ENCODE measurements around the gene ZNF766. TPM values are rescaled to one million over a fixed set of nuclear protein-coding genes. Genes with fewer than 3 reads are reported as not detected.

Gene ZNF766
- total RNA-seq, 1 experiment from 2014 or later, result 17.9 TPM

DNA sequence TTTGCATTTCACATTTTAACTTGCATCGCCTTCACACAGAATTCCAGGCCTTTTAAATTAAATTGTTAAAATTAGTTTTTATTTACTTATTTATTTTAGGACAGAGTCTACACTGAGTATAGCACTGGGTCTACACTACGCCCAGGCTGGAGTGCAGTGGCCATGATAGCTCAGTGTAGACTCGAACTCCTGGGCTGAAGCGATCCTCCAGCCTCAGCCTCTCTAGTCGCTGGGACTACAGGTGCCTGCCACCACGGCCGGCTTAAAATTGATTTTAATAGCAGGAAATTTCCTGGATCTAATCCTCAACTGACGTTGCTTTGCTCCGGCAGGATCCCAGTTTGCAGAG, 66.4 kb downstream of the ZNF766 start:
- no peak overlapping the region for H3K4me2 ChIP-seq (ENCODE audit: low read length)
- no peaks in the 10 kb centered on the region for H4K20me1 ChIP-seq (ENCODE audit: insufficient read depth)
- TF ChIP-seq SIN3A (IDR thresholded peaks at IDR 0.05; ENCODE audit: low read depth) (no peak), SRF (IDR thresholded peaks at IDR 0.05; ENCODE audit: low read depth) (no peak), TCF7L2 (IDR thresholded peaks at IDR 0.05; ENCODE audit: borderline replicate concordance, extremely low read depth, insufficient read depth, insufficient read length) (no peak), EZH2 (IDR thresholded peaks at IDR 0.05) (no peak), CBX3 (IDR thresholded peaks at IDR 0.05; ENCODE audit: low read depth) (no peak), ZFX (IDR thresholded peaks at IDR 0.05) (no peak), ZNF274 (IDR thresholded peaks at IDR 0.05; ENCODE audit: low read depth, low read length) (no peak), FOSL1 (IDR thresholded peaks at IDR 0.05; ENCODE audit: low read depth) (no peak), POLR2A (IDR thresholded peaks at IDR 0.05; ENCODE audit: borderline replicate concordance, extremely low read depth, insufficient read depth, insufficient read length) (no peak), SP1 (IDR thresholded peaks at IDR 0.05; ENCODE audit: low read depth) (no peak)
- TF ChIP-seq, protein P1, sequence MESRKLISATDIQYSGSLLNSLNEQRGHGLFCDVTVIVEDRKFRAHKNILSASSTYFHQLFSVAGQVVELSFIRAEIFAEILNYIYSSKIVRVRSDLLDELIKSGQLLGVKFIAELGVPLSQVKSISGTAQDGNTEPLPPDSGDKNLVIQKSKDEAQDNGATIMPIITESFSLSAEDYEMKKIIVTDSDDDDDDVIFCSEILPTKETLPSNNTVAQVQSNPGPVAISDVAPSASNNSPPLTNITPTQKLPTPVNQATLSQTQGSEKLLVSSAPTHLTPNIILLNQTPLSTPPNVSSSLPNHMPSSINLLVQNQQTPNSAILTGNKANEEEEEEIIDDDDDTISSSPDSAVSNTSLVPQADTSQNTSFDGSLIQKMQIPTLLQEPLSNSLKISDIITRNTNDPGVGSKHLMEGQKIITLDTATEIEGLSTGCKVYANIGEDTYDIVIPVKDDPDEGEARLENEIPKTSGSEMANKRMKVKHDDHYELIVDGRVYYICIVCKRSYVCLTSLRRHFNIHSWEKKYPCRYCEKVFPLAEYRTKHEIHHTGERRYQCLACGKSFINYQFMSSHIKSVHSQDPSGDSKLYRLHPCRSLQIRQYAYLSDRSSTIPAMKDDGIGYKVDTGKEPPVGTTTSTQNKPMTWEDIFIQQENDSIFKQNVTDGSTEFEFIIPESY (IDR thresholded peaks at IDR 0.05; ENCODE audit: extremely low read depth, insufficient replicate concordance, low read length), result no peak
- TF ChIP-seq, protein P2, sequence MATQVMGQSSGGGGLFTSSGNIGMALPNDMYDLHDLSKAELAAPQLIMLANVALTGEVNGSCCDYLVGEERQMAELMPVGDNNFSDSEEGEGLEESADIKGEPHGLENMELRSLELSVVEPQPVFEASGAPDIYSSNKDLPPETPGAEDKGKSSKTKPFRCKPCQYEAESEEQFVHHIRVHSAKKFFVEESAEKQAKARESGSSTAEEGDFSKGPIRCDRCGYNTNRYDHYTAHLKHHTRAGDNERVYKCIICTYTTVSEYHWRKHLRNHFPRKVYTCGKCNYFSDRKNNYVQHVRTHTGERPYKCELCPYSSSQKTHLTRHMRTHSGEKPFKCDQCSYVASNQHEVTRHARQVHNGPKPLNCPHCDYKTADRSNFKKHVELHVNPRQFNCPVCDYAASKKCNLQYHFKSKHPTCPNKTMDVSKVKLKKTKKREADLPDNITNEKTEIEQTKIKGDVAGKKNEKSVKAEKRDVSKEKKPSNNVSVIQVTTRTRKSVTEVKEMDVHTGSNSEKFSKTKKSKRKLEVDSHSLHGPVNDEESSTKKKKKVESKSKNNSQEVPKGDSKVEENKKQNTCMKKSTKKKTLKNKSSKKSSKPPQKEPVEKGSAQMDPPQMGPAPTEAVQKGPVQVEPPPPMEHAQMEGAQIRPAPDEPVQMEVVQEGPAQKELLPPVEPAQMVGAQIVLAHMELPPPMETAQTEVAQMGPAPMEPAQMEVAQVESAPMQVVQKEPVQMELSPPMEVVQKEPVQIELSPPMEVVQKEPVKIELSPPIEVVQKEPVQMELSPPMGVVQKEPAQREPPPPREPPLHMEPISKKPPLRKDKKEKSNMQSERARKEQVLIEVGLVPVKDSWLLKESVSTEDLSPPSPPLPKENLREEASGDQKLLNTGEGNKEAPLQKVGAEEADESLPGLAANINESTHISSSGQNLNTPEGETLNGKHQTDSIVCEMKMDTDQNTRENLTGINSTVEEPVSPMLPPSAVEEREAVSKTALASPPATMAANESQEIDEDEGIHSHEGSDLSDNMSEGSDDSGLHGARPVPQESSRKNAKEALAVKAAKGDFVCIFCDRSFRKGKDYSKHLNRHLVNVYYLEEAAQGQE (IDR thresholded peaks at IDR 0.05; ENCODE audit: low read depth), result no peak
- TF ChIP-seq, protein P3, sequence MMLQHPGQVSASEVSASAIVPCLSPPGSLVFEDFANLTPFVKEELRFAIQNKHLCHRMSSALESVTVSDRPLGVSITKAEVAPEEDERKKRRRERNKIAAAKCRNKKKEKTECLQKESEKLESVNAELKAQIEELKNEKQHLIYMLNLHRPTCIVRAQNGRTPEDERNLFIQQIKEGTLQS (IDR thresholded peaks at IDR 0.05), result no peak
- no peak overlapping the region for H2AFZ ChIP-seq (ENCODE audit: low read depth, low read length, poor library complexity, severe bottlenecking)
- ChIA-PET CTCF (no interaction called here), RAD21 (ENCODE audit: low non-redundant PET in 1 of 2, low total read pairs in 2 of 2, uncharacterized antibody in 2 of 2, unreplicated experiment in 2 of 2) (no interaction called here), POLR2A (no interaction called here)
- H3K4me1 ChIP-seq (ENCODE audit: control insufficient read depth in 1 of 2, insufficient read depth in 2 of 2, low read length in 2 of 2), result no peaks in the 10 kb centered on the region
- DNase-seq (ENCODE audit: low read depth, low spot score) (no peak), ATAC-seq (no peak)
- BruUV-seq (replicated peaks), result no TSS peak
- no peaks in the 10 kb centered on the region for H3K79me2 ChIP-seq (ENCODE audit: insufficient read depth, low read length)
- no peak overlapping the region for H3K4me3 ChIP-seq (replicated peaks in 1 of 2; ENCODE audit: low read depth in 1 of 2, low read length in 2 of 2)
- no peak overlapping the region for H3K9ac ChIP-seq (ENCODE audit: low read length)
- H3K27ac ChIP-seq (ENCODE audit: low read depth, low read length), result no peak overlapping the region
- no peaks in the 10 kb centered on the region for H3K36me3 ChIP-seq (ENCODE audit: control insufficient read depth in 1 of 2, insufficient read depth in 2 of 2, low read length in 2 of 2)
- intact Hi-C loops (cut with micrococcal nuclease), result no loop called here
- H3K27me3 ChIP-seq (ENCODE audit: insufficient read depth, low read length), result no peaks in the 10 kb centered on the region
- H3K9me2 ChIP-seq (ENCODE audit: insufficient read depth), result no peaks in the 10 kb centered on the region
- peaks cover 15 to 27% of the 10 kb centered on the region in 2 experiments; a peak in 2 of 4 replicates for H3K9me3 ChIP-seq (ENCODE audit: control insufficient read depth in 1 of 2, insufficient read depth in 1 of 2, low read depth in 1 of 2, low read length in 2 of 2)

Data from HCT116 (cell line).